Measurements from ENCODE around the gene GLUL.
A peak's percentile ranks its signal among the peaks of the same experiment; 100 is the strongest.
"Not testable (repeated sequence)": the region's sequence is repeated elsewhere in the genome, so short reads cannot be mapped to it uniquely, and the experiment has no call there.

The GLUL gene

GRCh38 chr1:182367926-182368325, 23.7 kb downstream of the GLUL start:
- DNase-seq = no peak

GRCh38 chr1:182366596-182366995, 25.0 kb downstream of the GLUL start:
- no peak for DNase-seq

- DNase-seq = no peak
Observed at GRCh38 chr1:182359645-182360044, 31.9 kb downstream of the GLUL start.

- DNase-seq = no peak
Observed at GRCh38 chr1:182357913-182358312, 33.7 kb downstream of the GLUL start.

- no peak for DNase-seq
Observed at GRCh38 chr1:182357171-182357570, 34.4 kb downstream of the GLUL start.

- DNase-seq = no peak
Observed at GRCh38 chr1:182355723-182356098, 35.9 kb downstream of the GLUL start.

- no peak for DNase-seq
Observed at GRCh38 chr1:182351790-182352364, 39.7 kb downstream of the GLUL start.

- DNase-seq = peak in 1 of 4 experiments; percentile 7
Observed at GRCh38 chr1:182350839-182351238, 40.8 kb downstream of the GLUL start.

GRCh38 chr1:182348961-182349747, 42.4 kb downstream of the GLUL start:
- DNase-seq = no peak

GRCh38 chr1:182347019-182347418, 44.6 kb downstream of the GLUL start:
- DNase-seq = no peak

GRCh38 chr1:182340233-182341058, 51.1 kb downstream of the GLUL start:
- DNase-seq = no peak

GRCh38 chr1:182339684-182340083, 51.9 kb downstream of the GLUL start:
- no peak for DNase-seq

GRCh38 chr1:182338806-182339370, 52.7 kb downstream of the GLUL start:
- no peak for DNase-seq

GRCh38 chr1:182337736-182338571, 53.6 kb downstream of the GLUL start:
- DNase-seq = no peak

GRCh38 chr1:182335771-182336566, 55.6 kb downstream of the GLUL start:
- peak in 3 of 4 experiments; percentile 14 to 38 (median 15) for DNase-seq

- DNase-seq = not testable (repeated sequence)
Observed at GRCh38 chr1:182333071-182333571, 58.5 kb downstream of the GLUL start.

GRCh38 chr1:182332261-182333060, 59.1 kb downstream of the GLUL start:
- no peak for DNase-seq

Measured in suppressor macrophage (primary cell).